Measurements from ENCODE around the gene ROPN1.
"Not testable (repeated sequence)": the region's sequence is repeated elsewhere in the genome, so short reads cannot be mapped to it uniquely, and the experiment has no call there.

Gene ROPN1

DNA sequence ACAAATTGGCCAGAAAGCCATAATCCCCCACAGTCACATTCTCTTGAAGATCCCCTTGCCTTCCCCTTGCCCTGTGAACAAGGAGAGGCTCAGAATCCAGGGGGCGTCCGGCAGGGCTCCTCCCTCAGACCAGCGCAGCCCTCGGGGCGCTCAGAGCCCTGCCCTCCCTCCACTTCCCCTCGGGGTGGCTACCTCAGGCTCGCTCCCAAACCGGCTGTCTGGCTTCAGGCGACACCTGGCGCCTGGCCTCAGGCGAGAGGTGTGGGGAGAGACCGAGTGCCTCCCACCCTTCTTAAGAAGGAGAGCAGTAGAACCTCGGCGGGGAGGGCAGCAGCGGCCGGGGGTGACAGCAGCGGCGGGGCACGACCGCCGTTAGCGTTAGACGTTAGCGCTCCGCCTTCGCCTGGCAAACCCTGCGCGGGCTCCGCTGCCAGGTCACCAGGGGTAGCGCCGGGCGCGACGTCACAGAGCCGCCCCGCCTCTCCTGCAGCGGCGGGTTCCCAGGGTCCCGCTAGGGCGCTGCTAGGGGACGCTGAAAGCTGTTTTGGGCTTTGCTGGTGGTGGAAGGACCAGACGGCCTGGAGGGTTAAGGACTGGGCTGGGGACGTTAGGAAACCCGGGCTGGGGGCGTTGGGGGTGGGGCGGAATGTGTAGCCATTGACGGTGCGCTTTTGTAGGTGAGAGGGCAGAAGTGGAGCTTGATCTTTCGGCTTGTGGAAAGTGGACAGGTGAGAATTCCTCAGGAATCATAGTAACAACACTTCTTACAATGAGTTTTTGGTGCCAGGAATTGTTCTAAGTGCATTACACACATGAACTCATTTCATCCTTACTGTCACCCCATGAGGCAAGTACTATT, at the start of gene ROPN1:
Gene ROPN1 (minus strand): TSS at position 395 of the 859 bp plus-strand sequence. CDS start 11,643 bp downstream, outside the sequence.
- not testable (repeated sequence) for DNase-seq (ENCODE audit: low read depth in 2 of 2)

DNA sequence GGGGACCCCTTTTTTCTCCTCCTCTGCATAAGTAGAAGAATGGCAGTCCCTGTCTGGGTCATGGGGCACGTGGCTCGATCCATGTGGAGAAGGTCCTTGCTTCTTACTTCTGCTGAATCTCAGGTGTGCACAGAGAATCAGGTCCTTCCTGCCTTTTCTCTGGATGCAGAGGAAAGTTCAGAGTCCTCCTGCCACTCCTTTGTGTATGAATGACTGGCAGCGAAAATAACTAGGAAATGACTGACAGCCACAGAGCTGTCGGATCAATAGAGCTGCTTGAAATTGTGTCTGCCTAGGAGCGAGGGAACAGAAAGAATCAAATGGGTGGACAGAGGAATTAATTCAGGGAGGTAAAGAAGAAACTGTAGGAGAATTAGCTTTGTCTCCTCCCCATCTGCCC, 49.6 kb upstream of the ROPN1 start:
- no peak for DNase-seq (ENCODE audit: low read depth in 2 of 2)

DNA sequence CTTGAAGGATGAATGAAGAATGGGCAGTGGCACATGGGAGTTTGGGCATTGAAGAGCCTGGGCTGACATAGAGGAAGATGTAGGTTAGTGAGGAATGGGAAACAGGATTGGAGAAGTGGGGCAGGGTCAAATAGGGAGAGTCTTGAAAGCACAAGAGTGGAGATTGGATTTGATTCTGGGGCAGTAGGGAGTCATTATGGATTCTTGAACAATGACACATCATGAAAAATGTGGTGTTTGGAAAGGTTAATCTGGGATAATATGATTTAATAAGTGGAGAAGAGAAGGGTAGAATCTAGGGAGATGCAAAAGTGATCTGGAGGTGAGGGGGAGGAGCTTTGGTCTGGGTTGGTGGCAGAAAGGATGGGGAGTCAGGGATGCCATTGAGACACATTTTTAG, 45.4 kb upstream of the ROPN1 start:
- no peak for DNase-seq (ENCODE audit: low read depth in 2 of 2)

DNA sequence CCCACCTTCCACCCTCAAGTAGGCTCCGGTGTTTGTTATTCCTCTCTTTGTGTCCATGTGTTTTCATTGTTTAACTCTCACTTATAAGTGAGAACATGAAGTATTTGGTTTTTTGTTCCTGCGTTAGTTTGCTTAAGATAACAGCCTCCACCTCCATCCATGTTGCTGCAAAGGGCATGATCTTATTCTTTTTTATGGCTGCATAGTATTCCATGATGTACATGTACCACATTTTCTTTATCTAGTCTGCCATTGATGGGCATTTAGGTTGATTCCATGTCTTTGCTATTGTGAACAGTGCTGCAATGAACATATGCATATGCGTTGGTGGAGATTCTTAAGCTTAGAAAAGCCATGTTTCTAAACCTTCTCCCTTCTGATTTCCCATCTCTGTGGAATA, 44.3 kb upstream of the ROPN1 start:
- not testable (repeated sequence) for DNase-seq (ENCODE audit: low read depth in 2 of 2)

DNA sequence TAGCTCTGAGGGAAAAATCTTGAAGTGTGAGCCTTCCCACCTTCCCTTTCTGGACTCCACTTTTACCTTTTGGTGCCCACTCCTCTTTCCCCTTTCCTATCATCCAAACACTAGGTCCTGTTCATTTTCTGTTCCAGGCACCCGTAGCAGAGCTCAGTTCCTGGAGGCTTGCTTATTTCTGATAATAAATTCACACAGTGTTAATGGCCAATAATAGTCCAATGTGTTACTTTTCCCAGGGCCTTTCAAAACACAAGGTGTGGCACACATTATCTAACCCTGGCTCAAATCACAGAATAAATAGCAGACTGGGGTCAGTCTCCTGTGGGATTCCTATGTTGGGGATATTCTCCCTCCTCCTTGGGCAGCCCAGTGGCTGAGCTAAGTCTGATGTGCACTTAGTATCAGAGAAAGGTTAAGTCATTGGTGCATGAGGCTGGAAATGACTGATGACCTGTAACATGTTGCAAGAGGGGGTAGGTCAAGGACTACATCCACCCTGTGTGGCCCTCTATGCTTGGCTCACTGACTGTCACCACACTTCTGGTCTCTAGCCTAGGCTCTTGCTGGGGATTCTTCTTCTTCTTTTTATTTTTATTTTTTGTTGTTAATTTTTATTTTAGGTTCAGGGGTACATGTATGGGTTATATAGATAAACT, 43.7 kb upstream of the ROPN1 start:
- no peak for DNase-seq (ENCODE audit: low read depth in 2 of 2)

DNA sequence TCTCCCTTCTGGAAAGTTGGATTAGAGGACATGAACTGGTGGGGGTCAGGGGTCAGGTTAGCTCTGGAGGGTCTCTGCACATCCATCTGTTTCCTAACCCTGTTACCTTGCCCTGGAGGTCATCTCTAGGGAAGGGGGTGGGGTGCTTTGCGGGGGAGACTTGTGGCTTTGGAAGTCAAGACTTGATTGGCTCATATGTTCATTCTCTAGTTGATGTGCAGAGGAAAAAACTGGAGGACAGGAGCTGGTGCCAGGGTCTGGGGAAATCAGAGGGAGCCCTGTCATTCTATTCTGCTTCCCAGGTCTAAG, 42.9 kb upstream of the ROPN1 start:
- DNase-seq (ENCODE audit: low read depth in 2 of 2) = no peak

DNA sequence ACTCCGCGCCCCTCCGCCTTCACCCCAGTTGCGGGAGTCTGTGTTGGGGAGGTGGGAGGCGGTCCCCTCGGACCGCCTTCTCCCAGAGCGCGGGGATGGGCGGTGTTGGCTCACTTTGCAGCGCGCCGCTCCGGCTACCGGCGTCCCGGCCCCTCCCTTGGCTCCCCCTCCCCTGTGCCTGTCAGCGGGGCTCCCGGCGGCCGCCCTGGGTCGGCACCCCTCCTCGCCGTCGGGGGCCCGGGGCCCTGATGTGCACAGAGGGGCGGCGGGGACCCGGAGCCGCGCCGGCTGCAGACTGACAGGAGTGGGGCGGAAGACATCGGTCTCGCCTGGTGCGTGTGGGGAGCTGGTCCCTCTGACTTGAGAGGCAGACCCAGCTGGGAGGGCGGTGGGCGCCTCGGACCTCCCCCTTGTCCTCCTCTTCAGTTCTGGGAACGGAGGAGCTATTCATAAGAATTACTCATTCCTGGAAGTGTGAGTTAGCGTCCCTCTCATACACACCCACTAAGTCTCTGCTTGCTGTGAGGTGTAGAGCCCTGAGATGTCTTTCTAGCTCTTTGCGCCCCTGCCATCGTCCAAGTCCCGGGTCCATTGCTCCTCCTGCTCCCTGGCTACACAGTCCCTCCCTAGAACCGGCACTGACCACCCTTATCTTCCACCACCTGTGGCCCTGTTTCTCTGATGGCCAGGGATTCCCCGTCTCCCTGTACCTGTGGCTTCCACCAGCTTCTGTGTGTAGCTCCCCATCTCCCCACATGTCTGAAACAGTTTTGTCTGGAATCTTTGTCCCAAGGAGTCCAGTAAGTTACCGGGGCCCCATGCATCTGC, 42.3 kb upstream of the ROPN1 start:
- no peak for DNase-seq (ENCODE audit: low read depth in 2 of 2)

DNA sequence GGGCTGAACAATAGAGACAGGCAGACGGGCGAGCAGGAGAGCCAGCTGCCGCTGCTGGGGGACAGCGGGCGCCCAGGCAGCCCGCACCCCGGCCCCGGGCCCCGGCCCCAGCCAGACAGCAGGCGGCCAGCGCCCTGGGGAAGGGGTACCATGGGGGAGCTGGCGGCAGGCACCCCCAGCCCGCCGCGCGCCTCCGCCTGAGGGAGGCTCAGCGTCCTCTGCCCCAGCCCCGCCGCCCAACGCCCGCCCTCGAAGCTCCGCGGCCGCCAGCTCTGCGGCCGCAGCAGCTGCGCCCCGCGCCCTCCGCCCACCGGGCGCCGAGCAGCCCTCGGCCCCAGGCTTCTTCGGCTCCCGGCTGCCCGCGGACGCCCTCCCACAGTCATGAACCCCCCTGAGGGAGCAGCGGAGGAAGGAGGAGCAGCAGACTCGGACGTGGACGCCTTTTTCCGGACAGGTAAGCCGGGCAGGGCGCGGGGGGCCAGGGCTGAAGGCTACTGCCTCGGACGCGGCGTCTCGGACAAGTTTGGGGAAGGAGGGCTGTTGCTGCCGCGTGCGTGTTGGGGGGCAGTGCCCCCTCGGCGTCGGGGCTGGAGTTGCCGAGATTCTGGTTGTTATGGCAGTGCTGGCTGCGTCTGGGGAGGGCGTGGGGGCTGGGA, 41.6 kb upstream of the ROPN1 start, which contains the start of gene KALRN:
Gene KALRN (plus strand): TSS at position 10 of the 656 bp plus-strand sequence.
- no peak for DNase-seq (ENCODE audit: low read depth in 2 of 2)

DNA sequence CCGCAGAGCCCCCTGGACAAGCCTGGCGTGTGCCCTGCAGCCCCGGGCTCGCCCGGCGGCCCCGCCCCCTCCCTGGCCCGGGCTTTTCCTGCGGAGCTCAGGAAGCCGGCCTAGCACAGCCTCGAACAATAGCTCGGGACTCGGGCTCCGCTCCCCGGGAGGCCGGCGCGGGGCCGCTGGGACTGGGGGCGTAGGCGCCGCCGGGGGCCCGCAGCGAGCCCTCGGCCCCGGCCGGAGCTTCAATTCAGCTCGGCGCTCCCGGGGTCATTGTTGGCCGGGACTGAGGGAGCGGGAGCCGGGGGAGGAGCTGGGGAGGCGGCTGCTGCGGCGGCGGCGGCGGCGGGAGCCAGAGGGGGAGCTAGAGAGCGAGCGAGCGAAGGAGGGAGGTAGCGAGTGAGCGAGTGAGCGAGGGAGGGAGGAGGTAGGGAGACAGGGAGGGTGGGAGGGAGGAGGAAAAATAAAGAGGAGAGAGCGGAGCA, 41.0 kb upstream of the ROPN1 start:
- peak in 1 of 2 donors; percentile 22 for DNase-seq (ENCODE audit: low read depth in 2 of 2)

DNA sequence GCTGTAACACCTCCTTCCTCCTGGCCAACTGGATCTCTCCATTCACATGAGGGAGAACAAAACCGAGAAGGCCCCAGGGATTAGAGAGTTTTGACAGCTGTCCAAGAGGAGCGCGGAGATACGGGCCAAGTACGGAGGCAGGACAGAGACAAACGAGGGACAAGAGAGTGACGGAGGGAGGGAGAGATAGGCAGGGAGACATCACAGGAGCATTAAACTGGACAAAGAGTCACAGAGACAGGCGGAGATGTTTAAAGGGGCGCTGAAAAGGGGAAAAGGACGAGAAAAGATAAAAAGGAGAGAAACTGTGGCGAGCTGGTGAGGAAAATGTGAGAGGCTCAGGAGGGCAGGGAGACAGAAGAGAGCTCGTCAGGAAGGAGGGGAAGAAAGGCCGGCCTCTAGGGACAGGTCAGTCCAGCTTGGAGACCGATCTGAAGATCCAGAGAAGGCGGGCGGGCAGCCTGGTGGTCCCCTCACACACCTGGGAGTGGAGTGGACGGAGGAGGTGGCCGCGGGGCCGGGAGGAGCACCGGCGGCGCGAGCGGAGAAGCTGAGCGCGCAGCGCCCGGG, 40.5 kb upstream of the ROPN1 start:
- no peak for DNase-seq (ENCODE audit: low read depth in 2 of 2)

DNA sequence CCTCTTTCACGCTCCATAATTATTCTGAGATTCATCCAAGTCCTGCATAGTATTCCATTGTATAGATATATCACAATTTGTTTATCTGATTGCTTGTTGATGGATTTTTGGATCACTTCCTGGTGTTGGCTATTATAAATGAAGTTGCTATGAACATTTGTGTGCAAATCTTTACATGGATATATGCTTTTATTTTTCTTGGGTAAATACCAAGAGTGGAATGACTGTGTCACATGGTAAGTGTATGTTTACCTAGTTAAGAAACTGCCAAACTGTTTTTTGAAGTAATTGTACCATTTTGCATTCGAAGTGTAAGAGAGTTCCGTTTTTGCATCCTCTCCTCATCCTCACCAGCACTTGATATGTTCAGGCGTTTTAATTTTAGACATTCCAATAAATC, 34.6 kb upstream of the ROPN1 start:
- no peak for DNase-seq (ENCODE audit: low read depth in 2 of 2)

DNA sequence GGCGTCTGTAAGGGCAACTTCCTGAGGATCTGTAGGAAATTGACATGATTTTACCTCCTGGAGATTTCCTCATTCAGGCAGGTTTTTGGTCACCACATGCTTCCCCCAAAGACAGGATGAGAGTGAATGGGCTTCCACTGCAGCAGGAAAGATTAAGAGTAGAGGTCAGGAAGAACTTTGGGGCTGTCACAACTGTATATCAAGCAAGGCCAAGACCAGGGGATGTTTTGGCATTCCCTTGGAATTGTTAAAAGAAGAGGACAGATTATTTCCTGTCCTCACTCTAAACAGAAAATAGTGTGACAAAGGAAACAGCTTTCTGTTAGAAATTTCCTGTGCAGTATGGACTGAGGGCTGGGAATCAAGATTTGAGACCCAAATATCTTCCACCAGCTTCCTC, 31.6 kb upstream of the ROPN1 start:
- DNase-seq (ENCODE audit: low read depth in 2 of 2) = not testable (repeated sequence)

DNA sequence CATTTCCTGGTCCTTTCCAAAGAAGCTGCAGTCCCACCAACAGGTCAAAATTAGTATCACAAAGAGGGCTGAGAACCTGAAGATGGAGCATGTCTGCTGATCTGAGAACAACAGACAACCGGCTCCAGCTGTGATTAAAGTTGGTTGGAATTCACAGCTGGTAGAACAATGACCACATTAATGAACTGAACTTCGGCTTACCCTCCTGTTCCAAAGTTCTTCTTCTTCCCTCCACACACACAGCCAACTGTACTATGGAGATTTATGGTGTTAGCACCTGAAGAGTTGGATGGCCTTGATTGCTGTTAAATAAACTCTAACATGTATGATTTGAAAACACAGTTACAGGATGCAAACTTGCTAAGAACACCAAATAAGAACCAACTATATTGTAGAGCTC, 27.4 kb upstream of the ROPN1 start:
- no peak for DNase-seq (ENCODE audit: low read depth in 2 of 2)

DNA sequence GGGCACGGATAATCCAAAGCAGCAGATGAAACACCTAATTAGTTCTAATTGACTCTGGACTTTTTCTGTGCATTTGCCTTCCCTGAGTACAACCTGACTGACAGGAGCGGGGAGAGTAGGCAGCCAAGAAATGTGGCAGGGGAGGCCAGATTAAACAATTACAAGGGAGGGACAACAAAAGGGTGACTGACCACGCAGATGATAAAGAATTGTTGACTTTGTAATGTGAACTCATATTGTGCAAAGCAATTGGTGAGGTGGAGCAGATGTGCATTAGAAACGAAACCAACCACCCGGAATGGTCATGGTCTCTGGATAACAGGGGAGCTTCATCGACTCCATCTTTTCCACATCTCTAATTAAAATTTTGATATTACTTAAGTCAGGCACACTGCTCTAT, 25.6 kb upstream of the ROPN1 start:
- DNase-seq (ENCODE audit: low read depth in 2 of 2) = not testable (repeated sequence)

DNA sequence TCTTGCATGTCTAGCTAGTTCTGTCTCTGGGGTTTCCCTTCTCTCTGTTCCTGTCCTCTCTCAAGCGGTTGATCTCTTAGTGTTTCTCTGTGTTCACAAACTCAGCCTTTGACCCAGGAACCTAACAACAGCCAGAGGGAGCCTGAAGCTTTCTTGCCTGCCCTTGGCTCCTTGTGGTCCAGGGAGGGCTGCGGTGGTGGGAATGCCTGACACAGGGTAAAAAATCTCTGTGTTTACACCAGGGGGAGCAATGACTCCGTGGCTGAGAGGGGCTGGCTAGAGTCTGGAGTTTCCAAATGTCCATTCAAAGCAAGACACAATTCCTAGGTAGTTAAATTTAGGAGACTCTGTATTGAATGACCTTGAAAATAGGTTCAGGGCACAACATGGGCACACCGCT, 24.6 kb upstream of the ROPN1 start:
- not testable (repeated sequence) for DNase-seq (ENCODE audit: low read depth in 2 of 2)

DNA sequence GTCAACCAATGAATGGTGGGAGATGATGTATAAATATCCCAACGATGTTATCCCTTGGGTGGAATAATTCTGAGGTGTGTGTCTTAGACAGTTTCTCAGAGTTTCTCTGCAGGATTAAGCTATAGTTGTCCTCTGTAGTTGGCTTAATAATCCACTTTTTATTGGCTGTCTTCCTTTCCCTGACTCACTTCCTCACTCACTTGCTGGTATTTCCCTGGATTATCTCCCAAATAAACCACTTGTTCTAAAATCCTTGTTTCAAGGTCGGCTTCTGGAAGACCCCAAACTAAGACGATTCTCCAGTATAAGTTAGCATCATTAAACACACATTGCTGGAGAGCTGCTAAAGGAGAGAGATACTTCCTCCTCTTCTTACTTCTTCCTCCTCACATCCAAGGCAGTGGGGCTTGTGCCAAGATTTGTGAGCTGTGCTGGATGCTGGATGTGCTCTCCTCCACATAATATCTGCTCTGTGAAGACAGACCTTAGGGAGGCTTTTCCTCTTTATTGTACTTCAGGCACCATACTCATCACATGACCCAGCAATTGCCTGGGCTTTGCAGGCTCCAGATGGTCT, 22.5 kb upstream of the ROPN1 start:
- no peak for DNase-seq (ENCODE audit: low read depth in 2 of 2)

DNA sequence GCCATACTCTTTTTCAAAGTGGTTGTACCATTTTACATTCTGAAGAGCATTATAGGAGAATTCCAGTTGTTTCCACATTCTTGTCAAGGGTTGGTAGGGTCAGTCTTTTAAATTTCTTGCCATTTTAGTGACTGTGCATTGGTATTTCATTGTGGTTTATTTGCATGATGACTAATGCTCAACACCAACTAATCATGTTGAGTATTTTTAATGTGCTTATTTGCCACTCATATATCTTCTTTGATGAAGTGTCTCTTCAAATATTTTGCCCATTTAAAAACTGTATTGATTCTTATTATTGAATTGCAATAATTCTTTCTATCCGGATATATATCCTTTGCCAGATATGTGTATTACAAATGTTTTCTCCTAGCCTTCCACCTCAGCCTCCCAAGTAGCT, 16.4 kb upstream of the ROPN1 start:
- not testable (repeated sequence) for DNase-seq (ENCODE audit: low read depth in 2 of 2)

DNA sequence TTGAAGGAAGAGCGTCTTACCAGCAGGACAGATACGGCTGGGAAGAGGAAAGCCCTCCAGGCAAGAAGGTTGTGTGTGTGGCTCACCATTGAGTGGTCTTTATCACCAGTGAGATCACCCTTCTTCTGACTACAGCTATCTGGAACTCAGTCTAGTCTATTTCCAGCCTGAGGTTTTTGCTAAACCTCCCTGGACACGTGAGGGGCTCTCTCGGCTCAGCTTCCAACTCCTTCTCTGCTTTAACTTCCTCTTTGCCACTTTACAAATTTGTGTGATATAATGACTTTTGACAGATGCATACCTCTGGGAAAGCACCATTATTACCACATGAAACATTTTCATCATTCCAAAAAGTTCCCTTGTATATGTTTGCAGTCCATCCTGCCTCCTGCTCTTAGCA, 15.3 kb upstream of the ROPN1 start:
- no peak for DNase-seq (ENCODE audit: low read depth in 2 of 2)

DNA sequence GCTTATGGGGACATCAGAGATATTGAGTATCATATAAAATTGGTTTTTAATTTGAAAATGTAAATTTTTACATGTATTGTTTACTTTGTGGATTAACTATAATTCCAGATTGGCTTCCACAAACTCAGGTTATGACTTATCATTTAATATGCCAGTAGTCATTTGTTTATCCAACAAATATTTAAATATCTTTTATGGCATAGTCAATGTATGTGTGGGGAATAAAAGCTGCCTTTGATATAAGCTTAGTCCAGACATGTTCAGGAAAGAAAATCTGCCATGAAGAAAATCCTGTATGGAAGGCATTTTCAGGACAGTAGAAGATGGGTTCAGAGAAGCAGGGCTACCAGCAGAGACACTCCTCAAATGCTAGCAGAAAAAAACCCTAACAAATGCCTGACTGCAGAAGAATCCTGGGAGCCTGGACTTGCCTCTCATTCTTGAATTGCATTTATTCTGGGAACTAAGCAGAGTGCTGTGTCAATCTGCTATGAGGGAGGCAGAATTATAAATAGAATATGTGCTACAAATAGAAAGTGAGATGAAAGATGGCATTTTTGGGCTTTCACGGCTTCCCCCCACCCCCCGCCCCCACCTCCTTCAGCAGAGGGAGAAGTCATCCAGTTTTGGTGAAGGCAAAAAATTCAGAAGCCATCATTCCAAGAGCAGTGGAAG, 10.6 kb upstream of the ROPN1 start:
- DNase-seq (ENCODE audit: low read depth in 2 of 2) = not testable (repeated sequence)

DNA sequence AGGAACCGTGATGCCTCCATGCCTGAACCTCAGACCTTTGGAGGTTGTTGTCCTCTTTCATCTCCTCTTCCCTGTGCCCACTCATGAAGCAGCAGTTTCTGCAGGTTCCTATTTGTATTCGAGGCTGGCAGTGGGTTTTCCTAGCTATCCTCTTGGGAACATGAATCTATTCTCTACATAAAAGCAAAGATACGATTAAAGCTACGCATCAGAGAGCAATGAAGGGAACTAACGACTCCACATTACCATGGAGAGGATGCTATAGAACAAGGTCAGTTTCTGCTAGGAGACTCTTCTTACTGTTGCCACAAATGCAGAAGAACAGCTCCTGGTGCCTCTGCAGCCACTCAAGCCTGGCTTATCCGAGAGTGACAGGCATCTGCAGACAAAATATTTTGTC, 9.4 kb upstream of the ROPN1 start:
- DNase-seq (ENCODE audit: low read depth in 2 of 2) = not testable (repeated sequence)
